Measurements from ENCODE around the gene EIF4A3.
"Not testable (repeated sequence)": the region's sequence is repeated elsewhere in the genome, so short reads cannot be mapped to it uniquely, and the experiment has no call there.

Gene EIF4A3

GRCh38 chr17:80091376-80091775 is 55.6 kb downstream of the EIF4A3 start:
- Histone ChIP-seq H3K4me3 (no peak overlapping the region), H3K9me3 (replicated peaks in 1 of 11) (no peaks in the 10 kb centered on the region), H3K4me1 (peaks cover 0 to 45% (median 20%) of the 10 kb centered on the region in 10 experiments; a peak in 14 of 20 replicates), H3K27ac (peak overlapping the region in 4 of 11 experiments; percentile 76 to 89 (median 80); a peak in 7 of 22 replicates), H3K36me3 (no peaks in the 10 kb centered on the region), H3K27me3 (0 out of 22 replicates have a peak, but pooled peaks cover 0 to under 1% (median 0%) of the 10 kb centered on the region in 11 experiments), H4K20me1 (0 out of 22 replicates have a peak, but pooled peaks cover 0 to 5% (median 0%) of the 10 kb centered on the region in 11 experiments), H3K4me2 (peak overlapping the region in 4 of 11 experiments; percentile 73 to 85 (median 77); a peak in 6 of 22 replicates), H3K9ac (peak overlapping the region in 1 of 11 experiments; percentile 72; a peak in 2 of 22 replicates)
- no peak for TF ChIP-seq Cebpa-rat (IDR thresholded peaks at IDR 0.05)

GRCh38 chr17:80090164-80090563 is 56.8 kb downstream of the EIF4A3 start:
- peak overlapping the region in 1 of 11 experiments; percentile 85; a peak in 1 of 22 replicates for H3K4me2 ChIP-seq
- not testable (repeated sequence) for H3K36me3 ChIP-seq; H3K27ac ChIP-seq; H3K4me3 ChIP-seq; H3K9me3 ChIP-seq (replicated peaks in 1 of 11); H4K20me1 ChIP-seq; H3K27me3 ChIP-seq; H3K9ac ChIP-seq
- H3K4me1 ChIP-seq, result peaks cover 10 to 55% (median 31%) of the 10 kb centered on the region in 10 experiments; a peak in 19 of 20 replicates

DNA sequence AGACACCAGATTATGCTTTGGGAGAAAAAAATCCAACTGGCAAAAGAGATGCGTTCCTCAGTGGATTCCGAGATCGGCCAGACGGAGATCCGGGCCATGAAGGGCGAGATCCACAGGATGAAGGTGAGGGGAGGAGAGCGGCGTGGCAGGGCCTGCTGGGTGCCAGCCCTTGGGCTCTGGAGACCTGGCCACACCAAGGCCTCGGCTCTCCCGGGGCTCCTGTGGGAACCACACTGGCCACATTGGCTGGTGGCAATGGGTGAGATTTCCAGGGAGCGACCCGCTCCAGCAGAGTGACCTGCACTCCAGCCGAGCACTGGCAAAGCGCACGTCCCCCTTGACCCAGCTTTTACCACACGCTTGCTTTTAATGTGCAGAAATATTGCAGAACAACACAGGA is 57.2 kb downstream of the EIF4A3 start:
- no peak for TF ChIP-seq Cebpa-rat (IDR thresholded peaks at IDR 0.05)
- no peaks in the 10 kb centered on the region for H3K36me3 ChIP-seq
- 0 out of 22 replicates have a peak, but pooled peaks cover 0 to 5% (median 0%) of the 10 kb centered on the region in 11 experiments for H3K27me3 ChIP-seq
- H3K9me3 ChIP-seq (replicated peaks in 1 of 11), result no peaks in the 10 kb centered on the region
- H3K9ac ChIP-seq, result no peak overlapping the region
- no peak overlapping the region for H3K27ac ChIP-seq
- H3K4me2 ChIP-seq, result no peak overlapping the region
- H3K4me1 ChIP-seq, result peaks cover 10 to 57% (median 31%) of the 10 kb centered on the region in 10 experiments; a peak in 19 of 20 replicates
- no peak overlapping the region for H3K4me3 ChIP-seq
- H4K20me1 ChIP-seq, result 0 out of 22 replicates have a peak, but pooled peaks cover 0 to 6% (median 0%) of the 10 kb centered on the region in 11 experiments

GRCh38 chr17:80087346-80088265 is 59.3 kb downstream of the EIF4A3 start:
- no peak for TF ChIP-seq Cebpa-rat (IDR thresholded peaks at IDR 0.05)
- peaks cover 29 to 45% (median 37%) of the 10 kb centered on the region in 10 experiments for H3K4me1 ChIP-seq
- no peak overlapping the region for H3K4me2 ChIP-seq
- H3K9ac ChIP-seq, result no peak overlapping the region
- no peak overlapping the region for H3K4me3 ChIP-seq
- H3K36me3 ChIP-seq, result no peaks in the 10 kb centered on the region
- H3K27me3 ChIP-seq, result 0 out of 22 replicates have a peak, but pooled peaks cover 0 to 5% (median 0%) of the 10 kb centered on the region in 11 experiments
- H3K9me3 ChIP-seq (replicated peaks in 1 of 11), result no peaks in the 10 kb centered on the region
- no peak overlapping the region for H3K27ac ChIP-seq
- H4K20me1 ChIP-seq, result 0 out of 22 replicates have a peak, but pooled peaks cover 0 to 6% (median 0%) of the 10 kb centered on the region in 11 experiments

- Histone ChIP-seq H3K27me3 (0 out of 22 replicates have a peak, but pooled peaks cover 0 to 5% (median 0%) of the 10 kb centered on the region in 11 experiments), H3K27ac (no peak overlapping the region), H3K4me1 (peaks cover 20 to 39% (median 32%) of the 10 kb centered on the region in 10 experiments), H3K9ac (no peak overlapping the region), H3K36me3 (no peaks in the 10 kb centered on the region), H3K4me2 (peak overlapping the region in 3 of 11 experiments; percentile 47 to 67 (median 64); a peak in 2 of 22 replicates), H3K9me3 (replicated peaks in 1 of 11) (no peaks in the 10 kb centered on the region), H3K4me3 (no peak overlapping the region), H4K20me1 (0 out of 22 replicates have a peak, but pooled peaks cover 0 to 6% (median 0%) of the 10 kb centered on the region in 11 experiments)
- TF ChIP-seq Cebpa-rat (IDR thresholded peaks at IDR 0.05), result no peak
These were observed 60.3 kb downstream of the EIF4A3 start for GRCh38 chr17:80086616-80087015.

- H3K4me1 ChIP-seq, result peaks cover 14 to 37% (median 29%) of the 10 kb centered on the region in 10 experiments
- H3K9me3 ChIP-seq (replicated peaks in 1 of 11), result no peaks in the 10 kb centered on the region
- no peak for TF ChIP-seq Cebpa-rat (IDR thresholded peaks at IDR 0.05)
- H3K9ac ChIP-seq, result no peak overlapping the region; a peak in 1 of 22 replicates
- 0 out of 22 replicates have a peak, but pooled peaks cover 0 to 6% (median 0%) of the 10 kb centered on the region in 11 experiments for H4K20me1 ChIP-seq
- no peak overlapping the region for H3K4me3 ChIP-seq
- peak overlapping the region; percentile 35 to 67 (median 54); a peak in 21 of 22 replicates for H3K4me2 ChIP-seq
- H3K27ac ChIP-seq, result no peak overlapping the region
- no peaks in the 10 kb centered on the region for H3K36me3 ChIP-seq
- 0 out of 22 replicates have a peak, but pooled peaks cover 0 to 5% (median 0%) of the 10 kb centered on the region in 11 experiments for H3K27me3 ChIP-seq
These were observed 60.8 kb downstream of the EIF4A3 start for GRCh38 chr17:80086081-80086480.

DNA sequence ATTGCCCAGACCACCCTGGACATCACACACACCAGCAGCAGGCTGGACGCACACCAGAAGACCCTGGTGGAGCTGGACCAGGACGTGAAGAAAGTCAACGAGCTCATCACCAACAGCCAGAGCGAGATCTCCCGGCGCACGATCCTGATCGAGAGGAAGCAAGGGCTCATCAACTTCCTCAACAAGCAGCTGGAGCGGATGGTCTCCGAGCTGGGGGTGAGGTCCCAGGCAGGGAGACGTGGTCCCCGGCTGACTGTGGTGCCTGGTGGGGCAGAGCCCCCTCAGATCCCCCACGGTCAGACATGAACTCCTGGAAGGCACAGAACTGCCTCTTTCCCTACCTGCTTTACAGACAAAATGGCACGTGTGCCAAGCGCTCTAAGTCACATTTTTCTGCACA is 62.2 kb downstream of the EIF4A3 start:
- 0 out of 22 replicates have a peak, but pooled peaks cover 0 to 6% (median 0%) of the 10 kb centered on the region in 11 experiments for H4K20me1 ChIP-seq
- 0 out of 22 replicates have a peak, but pooled peaks cover 0 to 5% (median 0%) of the 10 kb centered on the region in 11 experiments for H3K27me3 ChIP-seq
- H3K27ac ChIP-seq, result no peak overlapping the region
- no peaks in the 10 kb centered on the region for H3K36me3 ChIP-seq
- H3K9me3 ChIP-seq (replicated peaks in 1 of 11), result no peaks in the 10 kb centered on the region
- H3K4me3 ChIP-seq, result no peak overlapping the region
- no peak for TF ChIP-seq Cebpa-rat (IDR thresholded peaks at IDR 0.05)
- H3K4me1 ChIP-seq, result peaks cover 9 to 37% (median 29%) of the 10 kb centered on the region in 10 experiments; a peak in 19 of 20 replicates
- no peak overlapping the region for H3K9ac ChIP-seq
- H3K4me2 ChIP-seq, result peak overlapping the region in 4 of 11 experiments; percentile 11 to 62 (median 18); a peak in 3 of 22 replicates
